ENCODE measurements around the gene JAG1.

Gene JAG1

DNA sequence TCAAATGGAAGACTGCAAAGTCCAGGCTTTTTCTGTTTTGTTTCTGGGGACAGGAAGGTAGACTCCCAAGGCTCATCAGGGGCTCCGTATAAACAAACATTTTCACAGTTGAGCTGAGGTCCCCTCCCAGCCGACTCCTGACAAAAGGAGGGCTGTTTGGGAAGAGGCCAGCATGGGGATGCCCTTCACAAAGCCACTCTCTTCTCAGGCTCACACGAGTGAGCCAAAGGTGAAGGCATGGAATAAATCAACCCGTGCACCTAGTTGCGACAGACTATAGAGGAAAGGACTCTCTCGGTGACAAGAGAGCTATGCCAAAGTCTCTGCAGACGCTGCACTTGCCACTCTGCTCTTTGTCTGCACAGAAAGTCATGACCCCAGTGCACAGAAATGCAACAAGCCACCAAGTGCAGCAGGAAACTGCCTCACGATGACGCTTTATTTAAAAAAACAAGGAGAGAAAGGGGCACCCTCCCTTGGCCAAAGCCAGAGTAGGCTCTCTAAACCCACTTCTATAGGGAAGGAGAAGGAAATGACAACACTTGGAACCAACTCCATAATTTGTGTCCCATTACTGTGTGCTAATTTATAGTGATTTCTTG lies 21.0 kb downstream of the JAG1 start:
- no peak for DNase-seq (ENCODE audit: low read depth in 2 of 2)

DNA sequence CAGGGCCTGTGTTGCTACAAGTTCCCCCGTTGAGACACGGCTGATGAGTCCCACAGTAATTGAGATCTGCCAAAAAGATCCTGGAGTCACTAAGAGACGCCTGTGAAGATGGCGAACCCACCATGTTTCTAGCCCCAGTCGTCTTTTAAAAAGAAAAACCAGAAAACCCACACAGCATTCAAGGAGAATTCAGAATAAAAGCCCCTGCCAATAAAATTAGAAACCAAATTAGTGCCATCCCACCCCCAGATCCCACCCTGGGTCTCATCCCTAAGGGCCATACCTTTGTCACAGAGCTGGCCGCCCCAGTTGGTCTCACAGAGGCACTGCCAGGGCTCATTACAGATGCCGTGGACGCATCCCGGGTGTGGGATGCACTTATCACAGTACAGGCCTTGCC lies 21.6 kb downstream of the JAG1 start:
- no peak for DNase-seq (ENCODE audit: low read depth in 2 of 2)

DNA sequence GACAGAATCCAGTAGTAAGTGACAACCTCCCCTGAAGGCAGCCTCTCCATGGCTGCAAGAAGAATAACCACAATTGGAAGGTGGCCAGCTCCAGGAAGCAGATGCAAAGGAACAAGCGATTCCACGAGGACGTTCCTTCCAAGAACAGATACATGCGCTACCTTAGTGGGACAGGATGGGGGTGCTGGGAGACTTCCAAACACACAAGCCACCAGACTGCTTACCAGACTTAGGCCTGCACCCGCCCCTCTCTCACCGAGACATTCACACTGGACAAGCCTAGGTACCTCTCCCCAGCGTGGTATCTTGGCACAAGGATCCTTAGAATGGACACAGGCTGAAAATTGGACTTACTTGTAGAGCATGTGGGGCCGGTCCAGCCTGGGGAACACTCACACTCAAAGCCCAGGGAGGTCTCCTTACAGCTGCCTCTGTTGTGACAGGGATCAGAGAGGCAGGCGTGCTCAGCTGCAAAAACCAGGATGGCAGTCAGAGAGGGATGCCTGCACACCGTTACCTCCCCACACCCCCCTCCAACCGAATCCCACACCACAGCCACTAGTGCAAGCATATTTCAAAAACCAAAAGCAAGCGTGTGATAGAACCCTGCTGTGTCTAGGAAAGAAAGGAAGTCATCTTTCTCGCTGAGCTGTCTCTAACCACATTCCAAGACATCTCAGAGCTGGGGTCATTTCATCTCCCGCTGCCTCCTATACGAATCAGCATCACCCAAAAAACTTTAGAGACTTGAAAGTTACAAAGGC lies 22.4 kb downstream of the JAG1 start:
- DNase-seq (ENCODE audit: low read depth in 2 of 2): no peak

DNA sequence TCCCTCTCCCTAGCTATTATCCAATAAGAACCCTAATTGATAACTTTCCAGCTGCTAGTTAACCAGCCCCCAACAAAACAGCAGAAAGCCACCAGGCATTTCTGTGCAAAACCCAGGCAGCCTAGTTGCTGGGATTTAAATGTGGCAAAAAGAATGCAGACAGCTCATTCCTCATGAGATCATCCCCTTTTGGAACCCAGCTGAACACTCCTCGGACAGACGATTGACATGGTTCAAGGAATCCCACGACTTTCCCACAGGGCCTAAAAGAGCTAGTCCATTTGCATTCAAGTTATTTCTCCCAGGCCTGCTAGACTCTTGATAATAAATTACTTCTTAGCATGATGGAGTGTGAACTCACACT lies 24.0 kb downstream of the JAG1 start:
- DNase-seq (ENCODE audit: low read depth in 2 of 2): no peak

DNA sequence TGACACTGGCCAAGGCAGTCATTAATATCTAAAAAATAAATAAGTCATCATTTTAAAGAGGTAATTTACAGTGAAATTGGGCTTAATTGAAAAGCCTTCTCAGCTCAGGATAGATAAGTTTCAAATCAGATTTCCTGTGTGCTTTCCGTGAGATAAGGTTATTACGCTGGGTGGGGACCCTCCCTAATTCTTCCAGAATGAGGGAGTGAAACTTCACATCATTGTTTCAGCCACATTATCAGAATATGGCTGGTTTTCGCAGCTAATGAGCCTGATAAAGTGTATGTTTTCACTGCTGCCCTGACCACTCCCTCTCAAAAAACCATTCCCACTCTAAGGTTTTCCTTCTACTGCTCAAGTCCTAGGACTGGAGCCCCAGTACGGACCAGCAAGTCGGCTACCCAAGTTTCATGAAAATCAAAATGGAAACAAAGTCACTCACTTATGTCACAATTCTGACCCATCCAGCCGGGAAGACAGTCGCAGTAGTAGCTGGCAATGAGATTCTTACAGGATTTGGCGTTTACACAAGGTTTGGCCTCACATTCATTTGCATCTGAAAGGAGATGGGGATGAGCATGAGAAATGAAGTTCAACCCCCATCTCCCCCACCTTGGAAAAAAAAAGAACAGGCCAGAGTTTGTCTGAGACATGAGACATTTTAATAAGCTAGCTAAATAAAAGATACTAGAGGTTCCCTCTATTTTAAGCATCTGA lies 24.6 kb downstream of the JAG1 start:
- no peak for DNase-seq (ENCODE audit: low read depth in 2 of 2)

DNA sequence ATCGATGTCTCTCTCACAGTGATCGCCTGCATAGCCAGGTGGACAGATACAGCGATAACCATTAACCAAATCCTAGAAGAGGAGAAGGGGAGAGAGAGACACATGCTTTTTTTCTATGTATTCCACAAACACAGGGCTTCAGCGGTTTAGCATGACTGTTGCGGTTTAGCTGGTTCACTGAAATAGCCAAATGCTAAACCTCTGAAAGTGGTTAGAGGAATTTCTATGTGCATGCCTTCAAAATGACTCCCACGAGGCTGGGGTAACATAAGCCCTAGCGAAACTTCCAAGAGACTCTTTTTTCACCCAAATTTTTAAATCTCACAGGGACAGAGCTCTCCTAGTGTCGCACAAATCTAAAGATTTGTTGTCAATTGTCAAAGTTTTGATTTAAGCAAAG lies 25.1 kb downstream of the JAG1 start:
- DNase-seq (ENCODE audit: low read depth in 2 of 2): no peak

DNA sequence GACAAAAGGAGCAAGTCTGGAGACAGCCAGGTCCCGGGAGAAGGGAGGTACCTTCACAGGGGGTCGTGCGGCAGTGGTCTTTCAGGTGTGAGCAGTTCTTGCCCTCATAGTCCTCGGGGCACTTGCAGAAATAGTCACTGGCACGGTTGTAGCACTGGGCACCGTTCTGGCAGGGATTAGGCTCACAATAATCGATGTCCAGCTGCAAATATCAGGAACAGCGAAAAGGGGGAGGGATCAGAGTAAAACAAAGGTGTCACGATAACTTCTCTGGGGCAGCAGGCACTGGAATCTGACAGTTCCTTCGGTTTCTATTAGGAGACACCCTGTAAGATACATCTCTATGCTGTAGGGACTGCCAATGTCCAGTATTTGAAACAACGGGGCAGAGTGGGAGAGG lies 25.9 kb downstream of the JAG1 start:
- no peak for DNase-seq (ENCODE audit: low read depth in 2 of 2)

DNA sequence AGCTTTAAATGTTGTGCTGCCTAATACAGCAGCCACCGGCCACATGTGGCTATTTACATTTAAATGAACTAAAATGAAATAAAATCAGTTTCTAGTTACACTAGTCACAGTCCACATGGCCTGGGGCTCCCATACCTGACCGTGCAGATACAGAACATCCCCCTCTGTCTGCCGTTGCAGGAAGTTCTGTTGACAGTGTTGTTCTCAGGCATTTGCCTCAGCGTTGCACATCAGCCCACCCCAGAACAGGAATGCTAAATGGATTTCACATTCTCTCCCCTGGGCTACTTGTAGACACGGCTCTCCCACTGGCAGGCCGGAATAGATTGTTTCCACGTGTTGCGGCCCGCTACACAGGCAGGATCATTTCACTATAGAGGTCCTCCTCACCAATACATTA lies 26.3 kb downstream of the JAG1 start:
- DNase-seq (ENCODE audit: low read depth in 2 of 2): no peak

DNA sequence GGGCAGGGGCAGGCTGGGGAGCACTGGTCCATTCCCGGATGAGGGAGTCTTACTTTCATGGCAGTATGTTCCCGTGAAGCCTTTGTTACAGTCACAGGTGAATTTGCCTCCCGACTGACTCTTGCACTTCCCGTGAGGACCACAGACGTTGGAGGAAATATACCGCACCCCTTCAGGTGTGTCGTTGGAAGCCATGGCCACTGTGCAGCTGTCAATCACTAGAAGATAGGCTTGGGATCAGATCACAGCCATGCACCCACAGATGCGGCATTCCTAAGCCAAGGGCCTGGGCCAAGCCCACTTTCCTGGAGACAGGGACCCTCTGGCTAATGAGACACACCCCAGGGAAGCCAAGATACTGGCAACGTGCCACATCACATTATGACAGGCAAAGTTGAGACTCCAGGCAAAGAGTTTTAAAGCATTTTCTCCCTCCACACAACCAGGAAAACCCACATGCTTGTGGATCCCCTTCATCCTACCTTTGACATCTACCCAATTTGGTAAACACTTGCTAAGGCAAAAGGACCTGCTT lies 26.8 kb downstream of the JAG1 start:
- DNase-seq (ENCODE audit: low read depth in 2 of 2): no peak

DNA sequence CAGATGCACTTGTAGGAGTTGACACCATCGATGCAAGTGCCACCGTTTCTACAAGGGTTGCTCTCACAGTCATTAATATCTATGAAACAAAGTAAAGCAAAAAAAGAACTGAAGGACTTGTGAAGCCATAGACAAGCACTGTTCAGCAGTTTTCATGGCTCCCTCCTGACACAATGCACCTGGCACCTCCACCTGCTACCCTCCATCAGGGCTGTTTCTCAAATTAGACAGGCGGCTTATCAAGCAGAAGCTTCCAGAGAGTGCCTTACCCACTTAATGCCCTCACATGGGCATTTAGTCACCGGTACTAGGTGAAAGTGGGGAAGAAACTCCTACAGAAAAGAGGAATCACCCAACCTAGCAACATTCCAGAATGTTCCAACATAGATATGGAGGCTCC lies 27.8 kb downstream of the JAG1 start:
- DNase-seq (ENCODE audit: low read depth in 2 of 2): no peak

DNA sequence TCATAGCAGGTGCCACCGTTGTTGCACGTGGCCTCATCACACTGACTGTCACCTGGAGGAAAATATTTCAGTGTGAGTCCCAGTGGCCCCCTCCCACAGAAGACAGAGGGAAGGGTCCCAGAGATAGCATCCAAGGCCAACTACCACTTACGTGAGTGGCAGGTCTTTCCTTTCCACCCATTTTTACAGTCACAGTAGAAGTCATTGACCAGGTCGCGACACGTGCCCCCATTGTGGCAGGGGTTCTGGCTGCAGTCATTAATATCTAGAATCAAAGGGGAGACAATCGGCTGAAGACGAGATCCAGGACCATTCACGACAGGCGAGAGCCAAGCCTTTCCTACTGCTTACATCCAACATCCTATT lies 28.6 kb downstream of the JAG1 start:
- no peak for DNase-seq (ENCODE audit: low read depth in 2 of 2)

DNA sequence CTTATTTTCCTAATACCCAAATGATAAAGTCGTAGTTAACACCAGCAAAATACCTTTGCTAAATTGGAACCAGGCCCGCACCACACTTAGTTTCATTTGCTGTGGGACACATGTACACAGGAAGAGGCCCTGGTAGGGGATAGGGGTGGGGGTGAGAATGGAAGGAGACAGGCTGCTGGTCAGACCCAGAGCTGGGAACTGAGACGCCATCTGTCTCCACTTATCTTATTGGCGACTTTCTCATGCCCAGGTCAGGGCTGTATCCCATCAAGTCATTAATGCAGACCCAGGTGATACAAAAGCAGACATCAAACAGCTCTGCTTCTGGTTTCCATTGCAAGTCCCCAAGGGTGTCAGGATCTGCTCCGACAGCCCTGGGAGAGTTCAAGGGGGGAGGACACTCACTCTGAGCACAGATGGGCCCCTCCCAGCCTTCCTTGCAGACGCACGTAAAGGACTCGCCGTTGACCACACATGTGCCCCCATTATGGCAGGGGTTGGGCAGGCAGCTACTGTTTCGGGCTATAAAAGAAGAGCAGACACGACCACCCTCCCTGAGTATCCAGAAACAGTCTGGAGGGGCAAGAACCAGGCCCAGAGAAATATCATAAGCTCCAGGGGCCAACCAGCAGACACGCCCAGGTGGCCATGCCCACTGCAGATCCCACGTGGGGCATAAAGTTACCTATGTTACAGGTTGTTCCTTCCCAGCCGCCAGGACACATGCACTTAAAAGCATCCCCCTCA lies 29.2 kb downstream of the JAG1 start:
- DNase-seq (ENCODE audit: low read depth in 2 of 2): no peak

DNA sequence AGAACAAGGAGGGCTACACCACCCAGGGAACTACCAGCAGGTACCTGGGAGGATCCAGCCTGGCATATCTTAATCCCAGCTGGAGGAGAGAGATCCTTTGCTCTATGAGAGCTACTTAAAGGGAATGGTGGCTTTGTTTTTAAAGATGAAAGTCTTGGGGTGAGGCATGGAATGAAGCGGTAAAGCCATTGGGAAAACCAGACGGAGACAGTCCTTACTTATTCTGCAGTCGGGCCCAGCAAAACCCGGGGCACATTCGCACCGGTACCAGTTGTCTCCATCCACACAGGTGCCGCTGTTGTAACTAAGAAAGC lies 30.3 kb downstream of the JAG1 start:
- no peak for DNase-seq (ENCODE audit: low read depth in 2 of 2)

DNA sequence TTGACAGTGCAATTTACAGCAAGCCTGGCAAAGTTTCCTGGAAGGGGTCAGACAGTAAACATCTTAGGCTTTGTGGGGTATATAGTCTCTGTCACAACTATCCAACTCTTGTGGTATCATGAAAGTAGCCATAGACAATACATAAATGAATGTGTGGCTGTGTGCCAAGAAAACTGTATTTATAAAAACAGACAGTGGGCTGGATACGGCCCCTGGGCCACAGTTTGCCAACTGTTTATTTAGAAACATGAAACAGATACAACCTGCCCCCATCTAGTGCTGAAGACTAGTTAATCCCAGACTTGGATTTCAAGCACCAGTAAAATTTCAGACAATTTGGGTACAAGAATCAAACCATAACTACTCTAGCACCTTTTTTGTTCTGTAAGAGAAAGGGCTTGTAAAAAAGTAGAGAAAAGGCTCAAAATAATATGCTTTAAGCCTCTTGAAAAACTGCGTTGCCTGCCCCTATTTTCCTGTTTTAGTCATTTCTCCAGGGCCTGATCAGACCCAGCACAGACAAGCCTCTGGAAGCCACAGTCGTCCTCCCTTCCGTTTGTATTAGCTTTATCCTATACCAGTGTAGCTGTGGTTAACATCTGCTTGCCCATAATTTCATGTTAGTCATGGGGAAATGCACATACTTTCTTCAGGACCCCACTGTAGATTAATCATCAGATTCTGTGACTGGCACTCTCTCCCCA lies 30.8 kb downstream of the JAG1 start:
- no peak for DNase-seq (ENCODE audit: low read depth in 2 of 2)

DNA sequence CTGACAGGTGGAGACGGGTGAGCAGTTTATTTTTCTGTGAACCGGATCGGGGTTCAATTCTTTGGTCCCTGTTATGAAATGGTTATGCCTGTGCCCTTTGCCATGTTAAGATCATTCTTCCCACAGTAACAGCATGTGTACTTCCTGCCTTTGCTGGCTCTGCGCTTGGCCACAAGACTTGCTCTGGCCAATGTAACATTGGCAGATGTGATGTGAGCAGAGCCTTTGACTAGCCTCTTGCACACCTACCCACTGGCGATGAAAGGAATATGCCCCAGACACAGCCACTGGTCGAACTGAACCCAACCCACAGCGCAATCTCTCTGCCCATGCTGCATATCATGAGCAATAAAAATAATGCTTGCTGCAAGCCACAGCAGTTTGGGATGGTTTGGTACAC lies 31.9 kb downstream of the JAG1 start:
- DNase-seq (ENCODE audit: low read depth in 2 of 2): no peak

DNA sequence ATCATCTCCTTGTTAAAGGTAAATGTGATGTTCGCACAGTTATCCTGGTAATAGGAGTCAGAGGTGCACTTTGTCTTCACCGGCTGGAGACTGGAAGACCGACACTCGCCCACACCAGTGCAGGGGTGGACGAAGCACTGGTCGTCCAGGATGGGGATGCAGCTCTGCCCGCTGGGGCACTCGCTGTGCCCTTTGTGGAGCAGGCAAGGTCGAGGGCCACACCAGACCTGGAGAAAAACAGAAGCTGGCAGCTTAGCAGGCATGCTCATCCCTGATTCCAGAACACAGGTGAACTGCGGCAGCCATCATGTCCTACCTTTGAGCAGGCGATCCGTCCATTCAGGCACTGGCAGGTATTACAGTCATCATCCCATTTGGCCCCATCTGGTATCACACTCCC lies 32.3 kb downstream of the JAG1 start:
- DNase-seq (ENCODE audit: low read depth in 2 of 2): no peak

DNA sequence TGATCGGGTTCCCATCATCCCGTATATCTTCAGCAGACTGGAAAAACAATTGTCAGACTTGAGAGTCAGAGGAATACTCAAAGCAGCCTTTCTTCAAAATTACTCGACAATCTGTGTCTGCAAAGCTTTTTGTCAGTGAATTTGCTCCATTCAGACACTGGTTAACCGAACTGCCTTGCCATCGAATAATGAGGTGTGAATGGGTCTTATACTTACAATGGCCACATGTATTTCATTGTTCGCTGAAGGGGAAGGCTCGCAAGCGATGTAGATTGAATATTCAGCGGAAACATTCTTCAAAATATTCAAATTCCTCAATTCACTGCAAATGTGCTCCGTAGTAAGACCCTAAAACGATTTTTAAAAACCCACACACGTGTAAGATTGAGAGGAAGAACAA lies 32.9 kb downstream of the JAG1 start:
- DNase-seq (ENCODE audit: low read depth in 2 of 2): no peak

DNA sequence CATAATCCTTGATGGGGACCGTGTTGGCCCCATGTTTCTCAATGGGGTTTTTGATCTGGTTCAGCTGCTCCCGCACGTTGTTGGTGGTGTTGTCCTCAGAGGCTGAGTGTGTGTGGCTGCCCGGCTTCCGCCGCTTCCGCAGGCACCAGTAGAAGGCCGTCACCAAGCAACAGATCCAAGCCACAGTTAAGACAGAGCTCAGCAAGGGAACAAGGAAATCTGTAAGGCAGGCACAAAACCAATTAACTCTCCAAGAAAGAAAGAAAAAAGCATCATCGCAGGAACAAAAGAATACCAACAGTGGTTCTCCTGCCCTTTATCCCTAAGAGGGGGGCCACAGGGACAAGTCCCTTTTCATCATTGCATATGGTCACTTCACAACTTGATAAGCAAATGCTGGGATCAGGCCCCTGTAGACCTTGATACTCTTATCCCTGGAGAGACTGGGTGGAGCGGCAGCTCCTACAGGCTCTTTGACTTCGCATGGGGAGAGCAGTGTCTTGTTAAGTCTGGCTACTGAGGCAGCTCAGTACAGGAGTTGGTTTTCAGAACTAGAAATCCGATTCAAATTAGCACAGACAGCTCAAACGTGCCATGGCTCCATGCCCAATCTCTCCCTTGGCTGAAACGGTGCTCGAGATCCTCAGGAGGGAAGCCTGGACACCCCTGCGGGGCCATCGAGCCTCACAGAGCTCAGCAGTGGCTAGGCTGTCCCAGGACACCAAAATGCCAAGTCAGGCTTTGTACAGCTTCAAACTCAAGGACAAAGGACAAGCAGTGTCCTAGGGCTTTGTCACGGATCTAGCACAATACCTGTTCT lies 33.9 kb downstream of the JAG1 start:
- no peak for DNase-seq (ENCODE audit: low read depth in 2 of 2)

DNA sequence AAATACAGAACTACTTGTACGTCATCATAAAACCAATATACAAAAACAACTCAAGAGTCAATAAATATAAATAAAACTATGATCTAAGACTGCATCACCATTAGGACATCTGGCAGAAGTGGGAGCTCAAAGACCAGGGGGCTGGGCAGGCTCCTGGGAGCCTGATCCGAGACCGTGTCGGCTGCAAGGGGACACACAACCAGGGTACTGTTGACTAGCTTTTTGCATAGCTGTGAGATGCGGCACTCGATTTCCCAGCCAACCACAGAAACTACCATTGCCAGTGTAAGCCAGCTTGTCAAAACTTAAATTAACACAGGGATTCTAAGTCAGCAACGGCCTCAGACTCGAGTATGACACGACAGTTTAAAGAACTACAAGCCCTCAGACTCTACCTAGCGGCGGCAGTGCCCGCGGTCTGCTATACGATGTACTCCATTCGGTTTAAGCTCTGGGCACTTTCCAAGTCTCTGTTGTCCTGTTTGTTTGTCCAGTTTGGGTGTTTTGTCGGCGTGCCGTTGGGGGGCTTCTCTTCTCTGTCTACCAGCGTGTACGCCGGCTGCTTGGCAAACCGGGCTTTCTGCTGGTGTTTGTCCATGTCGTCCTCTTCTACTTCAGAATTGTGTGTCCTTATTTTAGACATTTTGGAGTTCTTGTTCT lies 34.6 kb downstream of the JAG1 start:
- no peak for DNase-seq (ENCODE audit: low read depth in 2 of 2)

DNA sequence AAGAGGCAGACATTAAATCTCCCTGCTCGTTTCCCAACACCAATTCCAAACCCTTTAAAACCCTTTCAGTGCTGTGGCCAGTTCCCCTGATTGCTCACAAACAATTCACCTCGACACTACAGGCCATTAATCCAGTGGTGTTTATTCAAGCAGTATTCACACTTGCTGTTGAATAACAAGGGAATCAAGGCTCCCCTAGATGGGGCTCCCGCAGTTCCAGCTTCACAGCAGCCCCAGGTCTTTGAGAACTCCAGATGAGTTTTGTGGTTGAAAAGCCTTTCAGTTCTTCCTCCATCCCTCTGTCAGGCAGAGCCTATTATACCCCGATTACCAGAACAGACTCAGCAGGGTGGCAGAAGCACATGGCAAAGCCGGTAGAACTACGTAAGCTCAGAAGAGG lies 36.2 kb downstream of the JAG1 start:
- DNase-seq (ENCODE audit: low read depth in 2 of 2): no peak
